ENCODE results near the gene C13orf46.

The C13orf46 gene

DNA sequence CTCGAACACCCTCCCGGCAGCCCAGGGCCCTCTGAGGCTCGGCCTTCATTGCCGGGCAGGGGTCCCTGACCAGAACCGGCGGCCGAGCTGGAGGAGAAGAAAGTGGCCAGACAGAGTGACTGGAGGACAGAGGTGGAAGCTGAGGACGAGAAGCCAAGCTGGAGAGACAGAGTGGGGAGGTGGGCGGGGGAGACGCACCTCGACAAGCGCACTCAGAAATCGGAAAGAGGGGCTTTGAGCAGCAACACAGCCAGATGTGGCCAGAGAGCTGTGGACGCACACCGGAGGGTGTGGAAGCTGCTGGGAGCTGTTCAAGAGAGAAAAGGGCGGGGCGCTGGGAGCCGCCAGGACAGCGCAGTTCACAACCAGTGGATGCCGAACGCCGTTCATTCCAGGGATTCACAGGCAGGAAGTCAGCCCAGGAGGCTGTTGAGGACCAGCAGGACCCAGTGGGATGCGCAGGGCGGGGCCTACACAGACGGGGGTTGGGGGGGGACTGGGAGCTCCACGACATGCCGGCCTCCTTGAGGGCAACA lies 28.2 kb upstream of the C13orf46 start:
- no peak for DNase-seq (ENCODE audit: insufficient read length, low spot score)
- no peak for FAIRE-seq
- TF ChIP-seq POU2F2 (IDR thresholded peaks at IDR 0.05; ENCODE audit: low read depth, low read length) (no peak), PAX5 (IDR thresholded peaks at IDR 0.05; ENCODE audit: insufficient read depth, low read length, severe bottlenecking) (no peak), TAF1 (IDR thresholded peaks at IDR 0.05; ENCODE audit: low read depth, low read length) (no peak), POLR2AphosphoS5 (IDR thresholded peaks at IDR 0.05; ENCODE audit: low read depth, low read length) (no peak), POLR2A (IDR thresholded peaks at IDR 0.05; ENCODE audit: low read depth, low read length) (no peak), SPI1 (IDR thresholded peaks at IDR 0.05; ENCODE audit: low read depth, low read length) (no peak)

GRCh38 chr13:114001331-114002008 lies 27.6 kb upstream of the C13orf46 start:
- TF ChIP-seq POU2F2 (IDR thresholded peaks at IDR 0.05; ENCODE audit: low read depth, low read length) (no peak), SPI1 (IDR thresholded peaks at IDR 0.05; ENCODE audit: low read depth, low read length) (no peak), POLR2AphosphoS5 (IDR thresholded peaks at IDR 0.05; ENCODE audit: low read depth, low read length) (no peak), PAX5 (IDR thresholded peaks at IDR 0.05; ENCODE audit: insufficient read depth, low read length, severe bottlenecking) (no peak), TAF1 (IDR thresholded peaks at IDR 0.05; ENCODE audit: low read depth, low read length) (no peak), POLR2A (IDR thresholded peaks at IDR 0.05; ENCODE audit: low read depth, low read length) (no peak)
- FAIRE-seq (no peak), DNase-seq (ENCODE audit: insufficient read length, low spot score) (no peak)

GRCh38 chr13:114000151-114001040 lies 26.5 kb upstream of the C13orf46 start:
- DNase-seq (ENCODE audit: insufficient read length, low spot score): no peak
- TF ChIP-seq POU2F2 (IDR thresholded peaks at IDR 0.05; ENCODE audit: low read depth, low read length) (no peak), TAF1 (IDR thresholded peaks at IDR 0.05; ENCODE audit: low read depth, low read length) (no peak), PAX5 (IDR thresholded peaks at IDR 0.05; ENCODE audit: insufficient read depth, low read length, severe bottlenecking) (no peak), SPI1 (IDR thresholded peaks at IDR 0.05; ENCODE audit: low read depth, low read length) (no peak), POLR2AphosphoS5 (IDR thresholded peaks at IDR 0.05; ENCODE audit: low read depth, low read length) (no peak), POLR2A (IDR thresholded peaks at IDR 0.05; ENCODE audit: low read depth, low read length) (no peak)
- FAIRE-seq: no peak

- DNase-seq (ENCODE audit: insufficient read length, low spot score): no peak
- FAIRE-seq: no peak
Measured at GRCh38 chr13:113999618-113999910, 25.7 kb upstream of the C13orf46 start.

DNA sequence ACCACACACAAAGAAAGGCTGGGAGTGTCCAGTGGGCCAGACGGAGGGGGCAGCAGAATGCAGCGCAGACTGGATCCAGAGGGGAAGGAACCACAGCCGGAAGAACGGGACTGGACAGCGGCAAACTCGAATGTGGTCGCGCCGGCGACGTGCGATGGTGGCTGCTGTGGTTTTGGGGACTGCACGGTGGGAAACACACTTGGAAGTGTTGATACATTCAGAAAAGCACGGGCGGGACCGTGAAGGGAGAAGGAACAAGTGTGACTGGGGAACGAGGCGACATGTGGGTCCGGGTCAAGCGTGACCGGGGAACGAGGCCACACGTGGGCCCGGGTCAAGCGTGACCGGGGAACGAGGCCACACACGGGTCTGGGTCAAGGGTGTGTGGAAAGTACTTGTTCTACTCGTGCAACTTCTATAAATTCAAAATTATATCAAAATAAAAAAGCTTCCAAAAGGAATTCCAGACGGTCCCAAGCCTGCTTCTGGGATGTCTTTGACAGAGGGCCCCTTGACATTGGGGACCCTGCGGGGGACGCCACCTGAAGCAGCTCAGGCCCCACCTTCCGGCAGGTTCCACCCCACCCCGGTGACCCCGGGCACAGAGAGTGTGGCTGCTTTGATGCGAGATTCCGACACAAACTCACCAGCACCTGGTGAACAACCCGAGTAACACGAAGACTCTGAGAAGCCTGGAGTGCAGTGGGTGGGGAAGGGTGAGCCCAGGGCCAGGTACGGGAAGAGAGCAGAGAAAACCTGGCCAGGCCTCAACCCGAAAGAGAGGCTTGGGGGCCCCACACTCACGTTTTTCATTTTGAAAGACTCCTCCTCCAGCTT lies 25.1 kb upstream of the C13orf46 start:
- TF ChIP-seq POU2F2 (IDR thresholded peaks at IDR 0.05; ENCODE audit: low read depth, low read length) (no peak), POLR2A (IDR thresholded peaks at IDR 0.05; ENCODE audit: low read depth, low read length) (no peak), TAF1 (IDR thresholded peaks at IDR 0.05; ENCODE audit: low read depth, low read length) (no peak), PAX5 (IDR thresholded peaks at IDR 0.05; ENCODE audit: insufficient read depth, low read length, severe bottlenecking) (no peak), POLR2AphosphoS5 (IDR thresholded peaks at IDR 0.05; ENCODE audit: low read depth, low read length) (no peak), SPI1 (IDR thresholded peaks at IDR 0.05; ENCODE audit: low read depth, low read length) (no peak)
- DNase-seq (ENCODE audit: insufficient read length, low spot score) (no peak), FAIRE-seq (no peak)

More at GRCh38 chr13:113999618-113999910, 25.7 kb upstream of the C13orf46 start:
- TF ChIP-seq PAX5 (IDR thresholded peaks at IDR 0.05; ENCODE audit: insufficient read depth, low read length, severe bottlenecking) (no peak), SPI1 (IDR thresholded peaks at IDR 0.05; ENCODE audit: low read depth, low read length) (no peak), POU2F2 (IDR thresholded peaks at IDR 0.05; ENCODE audit: low read depth, low read length) (no peak), POLR2AphosphoS5 (IDR thresholded peaks at IDR 0.05; ENCODE audit: low read depth, low read length) (no peak), POLR2A (IDR thresholded peaks at IDR 0.05; ENCODE audit: low read depth, low read length) (no peak), TAF1 (IDR thresholded peaks at IDR 0.05; ENCODE audit: low read depth, low read length) (no peak)

GRCh38 chr13:113997845-113998751 lies 24.2 kb upstream of the C13orf46 start:
- TF ChIP-seq POLR2A (IDR thresholded peaks at IDR 0.05; ENCODE audit: low read depth, low read length): no peak
- TF ChIP-seq PAX5 (IDR thresholded peaks at IDR 0.05; ENCODE audit: insufficient read depth, low read length, severe bottlenecking): no peak
- TF ChIP-seq POLR2AphosphoS5 (IDR thresholded peaks at IDR 0.05; ENCODE audit: low read depth, low read length): no peak
- no peak for TF ChIP-seq TAF1 (IDR thresholded peaks at IDR 0.05; ENCODE audit: low read depth, low read length)
- FAIRE-seq: no peak
- DNase-seq (ENCODE audit: insufficient read length, low spot score): no peak

DNA sequence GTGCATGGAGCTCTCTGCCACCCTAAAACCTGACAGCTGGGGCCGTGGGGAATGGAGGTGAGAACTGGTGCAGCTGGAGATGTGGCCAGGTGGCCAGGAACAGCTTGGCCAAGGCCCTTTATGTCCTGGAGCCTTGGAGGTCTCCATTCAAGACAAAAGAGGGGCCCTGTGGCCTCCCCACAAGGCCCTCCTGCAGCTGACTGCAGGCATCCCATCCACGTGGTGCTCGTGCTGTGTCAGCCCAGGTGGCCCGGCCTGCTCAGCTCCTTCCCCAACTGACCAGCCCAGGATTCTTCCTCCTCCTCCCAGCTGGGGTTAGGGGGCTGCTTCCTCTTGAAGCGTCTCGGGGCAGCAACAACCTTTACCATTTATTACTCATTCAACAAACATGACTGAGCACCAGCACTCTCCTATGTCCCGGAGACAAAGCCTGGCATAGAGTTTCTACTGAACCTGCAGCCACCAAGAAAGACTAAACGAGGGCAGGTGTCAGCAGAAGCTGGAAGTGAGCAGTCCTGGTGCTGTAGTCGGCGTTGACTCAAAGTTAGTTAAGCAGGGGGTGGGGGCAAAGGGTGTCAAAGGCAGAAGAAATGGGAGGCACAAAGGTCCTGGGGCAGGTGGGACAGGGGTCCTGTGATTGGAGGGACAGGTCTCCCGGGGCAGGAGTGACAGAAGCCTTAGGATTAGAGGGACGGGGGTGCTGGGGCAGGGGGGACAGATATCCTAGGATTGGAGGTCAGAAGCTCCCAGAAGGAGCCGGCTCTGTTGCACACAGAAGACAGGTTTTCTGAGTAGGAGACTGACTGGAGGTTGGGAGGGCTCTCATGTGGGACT lies 23.3 kb upstream of the C13orf46 start:
- TF ChIP-seq PAX5 (IDR thresholded peaks at IDR 0.05; ENCODE audit: insufficient read depth, low read length, severe bottlenecking) (no peak), TAF1 (IDR thresholded peaks at IDR 0.05; ENCODE audit: low read depth, low read length) (no peak), POU2F2 (IDR thresholded peaks at IDR 0.05; ENCODE audit: low read depth, low read length) (no peak), SPI1 (IDR thresholded peaks at IDR 0.05; ENCODE audit: low read depth, low read length) (no peak)
- DNase-seq (ENCODE audit: insufficient read length, low spot score) (no peak), FAIRE-seq (no peak)

Data from GM12891 (cell line).